Measurements from ENCODE around the gene XIAP. TPM values are rescaled to one million over a fixed set of nuclear protein-coding genes. Genes with fewer than 3 reads are reported as not detected.

XIAP gene
- total and polyA plus RNA-seq, 9 of the 15 experiments (the other 6 are each of a cell fraction or from before 2014, with no cell fraction given) = 5.7 to 40.5 (median 19.8) TPM

- peak; percentile 84; the same call in 1 of the 2 replicates for TF ChIP-seq TOE1 (IDR thresholded peaks at IDR 0.05; ENCODE audit: borderline replicate concordance)
- no peak for TF ChIP-seq TOE1 (CRISPR knock-in tag; IDR thresholded peaks at IDR 0.05; ENCODE audit: borderline replicate concordance, low read depth)
- peak; percentile 40 for TF ChIP-seq FOS (IDR thresholded peaks at IDR 0.05; ENCODE audit: extremely low read depth, insufficient read length)
- TF ChIP-seq SMARCA4 (IDR thresholded peaks at IDR 0.05) = peak; percentile 69; the same call in 1 of the 2 replicates
- TF ChIP-seq DPF2 (IDR thresholded peaks at IDR 0.05) = peak; percentile 69; the same call in 1 of the 2 replicates
- TF ChIP-seq, protein P1, sequence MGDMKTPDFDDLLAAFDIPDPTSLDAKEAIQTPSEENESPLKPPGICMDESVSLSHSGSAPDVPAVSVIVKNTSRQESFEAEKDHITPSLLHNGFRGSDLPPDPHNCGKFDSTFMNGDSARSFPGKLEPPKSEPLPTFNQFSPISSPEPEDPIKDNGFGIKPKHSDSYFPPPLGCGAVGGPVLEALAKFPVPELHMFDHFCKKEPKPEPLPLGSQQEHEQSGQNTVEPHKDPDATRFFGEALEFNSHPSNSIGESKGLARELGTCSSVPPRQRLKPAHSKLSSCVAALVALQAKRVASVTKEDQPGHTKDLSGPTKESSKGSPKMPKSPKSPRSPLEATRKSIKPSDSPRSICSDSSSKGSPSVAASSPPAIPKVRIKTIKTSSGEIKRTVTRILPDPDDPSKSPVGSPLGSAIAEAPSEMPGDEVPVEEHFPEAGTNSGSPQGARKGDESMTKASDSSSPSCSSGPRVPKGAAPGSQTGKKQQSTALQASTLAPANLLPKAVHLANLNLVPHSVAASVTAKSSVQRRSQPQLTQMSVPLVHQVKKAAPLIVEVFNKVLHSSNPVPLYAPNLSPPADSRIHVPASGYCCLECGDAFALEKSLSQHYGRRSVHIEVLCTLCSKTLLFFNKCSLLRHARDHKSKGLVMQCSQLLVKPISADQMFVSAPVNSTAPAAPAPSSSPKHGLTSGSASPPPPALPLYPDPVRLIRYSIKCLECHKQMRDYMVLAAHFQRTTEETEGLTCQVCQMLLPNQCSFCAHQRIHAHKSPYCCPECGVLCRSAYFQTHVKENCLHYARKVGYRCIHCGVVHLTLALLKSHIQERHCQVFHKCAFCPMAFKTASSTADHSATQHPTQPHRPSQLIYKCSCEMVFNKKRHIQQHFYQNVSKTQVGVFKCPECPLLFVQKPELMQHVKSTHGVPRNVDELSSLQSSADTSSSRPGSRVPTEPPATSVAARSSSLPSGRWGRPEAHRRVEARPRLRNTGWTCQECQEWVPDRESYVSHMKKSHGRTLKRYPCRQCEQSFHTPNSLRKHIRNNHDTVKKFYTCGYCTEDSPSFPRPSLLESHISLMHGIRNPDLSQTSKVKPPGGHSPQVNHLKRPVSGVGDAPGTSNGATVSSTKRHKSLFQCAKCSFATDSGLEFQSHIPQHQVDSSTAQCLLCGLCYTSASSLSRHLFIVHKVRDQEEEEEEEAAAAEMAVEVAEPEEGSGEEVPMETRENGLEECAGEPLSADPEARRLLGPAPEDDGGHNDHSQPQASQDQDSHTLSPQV (IDR thresholded peaks at IDR 0.05) = no peak
- no peak for TF ChIP-seq MTA2 (IDR thresholded peaks at IDR 0.05; ENCODE audit: low read depth)
- no peak for TF ChIP-seq ZNF280B (CRISPR knock-in tag; IDR thresholded peaks at IDR 0.05)
- TF ChIP-seq CBFA2T2 (conservative IDR thresholded peaks at IDR 0.05) = peak; percentile 32; the same call in 1 of the 2 replicates
- TF ChIP-seq, protein P2, sequence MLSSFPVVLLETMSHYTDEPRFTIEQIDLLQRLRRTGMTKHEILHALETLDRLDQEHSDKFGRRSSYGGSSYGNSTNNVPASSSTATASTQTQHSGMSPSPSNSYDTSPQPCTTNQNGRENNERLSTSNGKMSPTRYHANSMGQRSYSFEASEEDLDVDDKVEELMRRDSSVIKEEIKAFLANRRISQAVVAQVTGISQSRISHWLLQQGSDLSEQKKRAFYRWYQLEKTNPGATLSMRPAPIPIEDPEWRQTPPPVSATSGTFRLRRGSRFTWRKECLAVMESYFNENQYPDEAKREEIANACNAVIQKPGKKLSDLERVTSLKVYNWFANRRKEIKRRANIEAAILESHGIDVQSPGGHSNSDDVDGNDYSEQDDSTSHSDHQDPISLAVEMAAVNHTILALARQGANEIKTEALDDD (IDR thresholded peaks at IDR 0.05) = no peak
- TF ChIP-seq HMGXB4 (CRISPR knock-in tag; IDR thresholded peaks at IDR 0.05) = no peak
- no peak for TF ChIP-seq E2F5 (CRISPR knock-in tag; IDR thresholded peaks at IDR 0.05)
- no peak for TF ChIP-seq BRD9 (IDR thresholded peaks at IDR 0.05; ENCODE audit: low read depth, partially characterized antibody)
- no peak for TF ChIP-seq BRF2 (IDR thresholded peaks at IDR 0.05; ENCODE audit: borderline replicate concordance, insufficient read depth, insufficient read length)
- TF ChIP-seq, protein P3, sequence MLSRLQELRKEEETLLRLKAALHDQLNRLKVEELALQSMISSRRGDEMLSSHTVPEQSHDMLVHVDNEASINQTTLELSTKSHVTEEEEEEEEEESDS (CRISPR knock-in tag; IDR thresholded peaks at IDR 0.05) = no peak
- TF ChIP-seq TARDBP (IDR thresholded peaks at IDR 0.05) = no peak
- TF ChIP-seq CC2D1A (IDR thresholded peaks at IDR 0.05) = no peak
- TF ChIP-seq SRSF7 (optimal IDR thresholded peaks at IDR 0.05; ENCODE audit: low read depth, low read length) = no peak
- no peak for TF ChIP-seq TCFL5 (CRISPR knock-in tag; conservative IDR thresholded peaks at IDR 0.05)
Observed at GRCh38 chrX:123846577-123847038, 13.2 kb upstream of the XIAP start (continued).
